ENCODE measurements around the gene DUOX1. TPM values are rescaled to one million over a fixed set of nuclear protein-coding genes. Genes with fewer than 3 reads are reported as not detected.

Gene DUOX1
- total RNA-seq, 1 experiment from 2014 or later = 19.6 TPM

DNA sequence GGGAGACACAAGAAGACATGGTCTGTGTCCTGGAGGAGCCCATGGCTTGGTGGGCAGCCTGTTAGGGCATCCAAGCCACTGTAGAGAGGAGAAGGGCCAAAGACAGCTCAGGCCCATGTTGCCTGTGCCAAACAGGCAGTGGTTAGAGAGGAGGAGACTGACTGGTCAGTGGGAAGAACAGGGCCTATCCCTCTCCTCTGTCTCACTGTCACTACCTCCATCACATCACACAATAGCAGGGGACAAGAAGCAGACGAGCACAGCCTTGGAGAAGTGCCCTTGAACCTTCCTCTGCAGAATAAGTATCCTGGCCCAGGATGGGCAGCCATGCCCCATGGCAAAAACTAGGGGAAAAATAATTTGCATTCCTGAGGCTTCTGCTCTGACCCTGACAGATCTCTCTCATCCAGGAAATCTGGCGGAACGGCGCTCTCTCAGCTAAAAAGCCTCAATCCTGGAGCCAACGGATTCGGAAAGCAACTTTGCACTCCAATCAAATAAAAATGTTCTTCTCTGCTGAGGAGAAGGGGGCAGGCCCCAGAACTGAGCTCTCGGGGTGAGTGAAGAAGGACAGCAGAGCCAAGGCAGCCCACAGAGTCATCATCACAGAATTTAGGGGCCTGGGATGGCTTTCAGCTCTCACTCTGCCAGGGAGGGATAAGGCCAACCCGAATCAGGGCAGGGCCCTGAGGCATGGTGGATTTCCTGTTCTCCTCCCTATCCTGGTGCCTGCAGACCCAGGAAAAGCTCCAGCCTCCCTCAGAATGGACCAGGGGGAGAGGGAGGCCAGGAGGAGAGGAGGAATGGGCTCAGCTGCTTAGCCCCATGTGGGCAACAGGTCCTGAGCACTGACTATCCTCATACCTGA, 56.3 kb downstream of the DUOX1 start:
- intact Hi-C loops (cut with micrococcal nuclease) = no loop called here

More for the DNA sequence above, 56.3 kb downstream of the DUOX1 start:
- DNase-seq (ENCODE audit: low read depth, low spot score) (no peak), ATAC-seq (no peak)
- CTCF ChIA-PET = interaction anchor here (1.3 to 2.0 kb wide), 3 partner anchors 19 to 68 kb away, joined by 3 to 6 read pairs (median 3); no protein-coding TSS in a partner anchor
- RAD21 ChIA-PET (ENCODE audit: low non-redundant PET in 1 of 2, low total read pairs in 2 of 2, uncharacterized antibody in 2 of 2, unreplicated experiment in 2 of 2) = no interaction called here
- no peaks in the 10 kb centered on the region for H3K36me3 ChIP-seq (ENCODE audit: control insufficient read depth in 1 of 2, insufficient read depth in 2 of 2, low read length in 2 of 2)
- no peak overlapping the region for H3K4me2 ChIP-seq (ENCODE audit: low read length)
- no peak overlapping the region for H3K9ac ChIP-seq (ENCODE audit: low read length)
- no peaks in the 10 kb centered on the region for H4K20me1 ChIP-seq (ENCODE audit: insufficient read depth)
- TF ChIP-seq EZH2 (IDR thresholded peaks at IDR 0.05) (no peak), EGR1 (IDR thresholded peaks at IDR 0.05; ENCODE audit: low read depth) (no peak), CEBPB (IDR thresholded peaks at IDR 0.05; ENCODE audit: low read depth) (no peak), POLR2A (IDR thresholded peaks at IDR 0.05; ENCODE audit: borderline replicate concordance, extremely low read depth, insufficient read depth, insufficient read length) (no peak), SRF (IDR thresholded peaks at IDR 0.05; ENCODE audit: low read depth) (no peak), YY1 (IDR thresholded peaks at IDR 0.05; ENCODE audit: extremely low read depth, insufficient replicate concordance, low read depth, low read length) (no peak), SIN3A (IDR thresholded peaks at IDR 0.05; ENCODE audit: low read depth) (no peak), EZH2phosphoT487 (IDR thresholded peaks at IDR 0.05; ENCODE audit: borderline replicate concordance) (no peak)
- TF ChIP-seq, protein P1, sequence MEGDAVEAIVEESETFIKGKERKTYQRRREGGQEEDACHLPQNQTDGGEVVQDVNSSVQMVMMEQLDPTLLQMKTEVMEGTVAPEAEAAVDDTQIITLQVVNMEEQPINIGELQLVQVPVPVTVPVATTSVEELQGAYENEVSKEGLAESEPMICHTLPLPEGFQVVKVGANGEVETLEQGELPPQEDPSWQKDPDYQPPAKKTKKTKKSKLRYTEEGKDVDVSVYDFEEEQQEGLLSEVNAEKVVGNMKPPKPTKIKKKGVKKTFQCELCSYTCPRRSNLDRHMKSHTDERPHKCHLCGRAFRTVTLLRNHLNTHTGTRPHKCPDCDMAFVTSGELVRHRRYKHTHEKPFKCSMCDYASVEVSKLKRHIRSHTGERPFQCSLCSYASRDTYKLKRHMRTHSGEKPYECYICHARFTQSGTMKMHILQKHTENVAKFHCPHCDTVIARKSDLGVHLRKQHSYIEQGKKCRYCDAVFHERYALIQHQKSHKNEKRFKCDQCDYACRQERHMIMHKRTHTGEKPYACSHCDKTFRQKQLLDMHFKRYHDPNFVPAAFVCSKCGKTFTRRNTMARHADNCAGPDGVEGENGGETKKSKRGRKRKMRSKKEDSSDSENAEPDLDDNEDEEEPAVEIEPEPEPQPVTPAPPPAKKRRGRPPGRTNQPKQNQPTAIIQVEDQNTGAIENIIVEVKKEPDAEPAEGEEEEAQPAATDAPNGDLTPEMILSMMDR (IDR thresholded peaks at IDR 0.05 in 2 of 3, conservative IDR thresholded peaks at IDR 0.05 in 1 of 3; ENCODE audit: borderline replicate concordance in 1 of 3, insufficient read depth in 1 of 3, low read depth in 2 of 3, low read length in 2 of 3) = no peak
- TF ChIP-seq, protein P2, sequence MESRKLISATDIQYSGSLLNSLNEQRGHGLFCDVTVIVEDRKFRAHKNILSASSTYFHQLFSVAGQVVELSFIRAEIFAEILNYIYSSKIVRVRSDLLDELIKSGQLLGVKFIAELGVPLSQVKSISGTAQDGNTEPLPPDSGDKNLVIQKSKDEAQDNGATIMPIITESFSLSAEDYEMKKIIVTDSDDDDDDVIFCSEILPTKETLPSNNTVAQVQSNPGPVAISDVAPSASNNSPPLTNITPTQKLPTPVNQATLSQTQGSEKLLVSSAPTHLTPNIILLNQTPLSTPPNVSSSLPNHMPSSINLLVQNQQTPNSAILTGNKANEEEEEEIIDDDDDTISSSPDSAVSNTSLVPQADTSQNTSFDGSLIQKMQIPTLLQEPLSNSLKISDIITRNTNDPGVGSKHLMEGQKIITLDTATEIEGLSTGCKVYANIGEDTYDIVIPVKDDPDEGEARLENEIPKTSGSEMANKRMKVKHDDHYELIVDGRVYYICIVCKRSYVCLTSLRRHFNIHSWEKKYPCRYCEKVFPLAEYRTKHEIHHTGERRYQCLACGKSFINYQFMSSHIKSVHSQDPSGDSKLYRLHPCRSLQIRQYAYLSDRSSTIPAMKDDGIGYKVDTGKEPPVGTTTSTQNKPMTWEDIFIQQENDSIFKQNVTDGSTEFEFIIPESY (IDR thresholded peaks at IDR 0.05; ENCODE audit: extremely low read depth, insufficient replicate concordance, low read length) = no peak
- no peak overlapping the region for H2AFZ ChIP-seq (ENCODE audit: low read depth, low read length, poor library complexity, severe bottlenecking)
- no peaks in the 10 kb centered on the region for H3K9me2 ChIP-seq (ENCODE audit: insufficient read depth)
- H3K79me2 ChIP-seq (ENCODE audit: insufficient read depth, low read length) = no peaks in the 10 kb centered on the region
- no peaks in the 10 kb centered on the region for H3K27me3 ChIP-seq (ENCODE audit: insufficient read depth, low read length)
- no peaks in the 10 kb centered on the region for H3K9me3 ChIP-seq (ENCODE audit: control insufficient read depth in 1 of 2, insufficient read depth in 1 of 2, low read depth in 1 of 2, low read length in 2 of 2)
- POLR2A ChIA-PET = no interaction called here
- no peak overlapping the region for H3K4me3 ChIP-seq (replicated peaks in 1 of 2; ENCODE audit: low read depth in 1 of 2, low read length in 2 of 2)
- no peak overlapping the region for H3K27ac ChIP-seq (ENCODE audit: low read depth, low read length)
- H3K4me1 ChIP-seq (ENCODE audit: control insufficient read depth in 1 of 2, insufficient read depth in 2 of 2, low read length in 2 of 2) = peaks cover 9 to 23% of the 10 kb centered on the region in 2 experiments
- BruUV-seq (replicated peaks) = no TSS peak

All from HCT116 (cell line).